ENCODE results near the gene SNU13. TPM values are rescaled to one million over a fixed set of nuclear protein-coding genes. Genes with fewer than 3 reads are reported as not detected.
"Not testable (repeated sequence)": the region's sequence is repeated elsewhere in the genome, so short reads cannot be mapped to it uniquely, and the experiment has no call there.

SNU13 gene
- total RNA-seq, 1 experiment from 2014 or later = 283 TPM

- ChIA-PET RAD21 (ENCODE audit: low non-redundant PET in 1 of 2, low total read pairs in 2 of 2, uncharacterized antibody in 2 of 2, unreplicated experiment in 2 of 2) (no interaction called here), POLR2A (no interaction called here), CTCF (no interaction called here)
- Histone ChIP-seq H4K20me1 (ENCODE audit: insufficient read depth) (no peaks in the 10 kb centered on the region), H3K9me2 (ENCODE audit: insufficient read depth) (no peaks in the 10 kb centered on the region), H3K9ac (ENCODE audit: low read length) (no peak overlapping the region), H3K9me3 (ENCODE audit: control insufficient read depth in 1 of 2, insufficient read depth in 1 of 2, low read depth in 1 of 2, low read length in 2 of 2) (no peaks in the 10 kb centered on the region), H3K36me3 (ENCODE audit: control insufficient read depth in 1 of 2, insufficient read depth in 2 of 2, low read length in 2 of 2) (peaks cover 0 to 3% of the 10 kb centered on the region in 2 experiments; a peak in 1 of 4 replicates), H2AFZ (ENCODE audit: low read depth, low read length, poor library complexity, severe bottlenecking) (no peak overlapping the region), H3K4me1 (ENCODE audit: control insufficient read depth in 1 of 2, insufficient read depth in 2 of 2, low read length in 2 of 2) (peaks cover 0 to 25% of the 10 kb centered on the region in 2 experiments; a peak in 3 of 4 replicates), H3K27ac (ENCODE audit: low read depth, low read length) (no peak overlapping the region; the same call in 1 of the 2 replicates), H3K4me3 (replicated peaks in 1 of 2; ENCODE audit: low read depth in 1 of 2, low read length in 2 of 2) (no peak overlapping the region), H3K79me2 (ENCODE audit: insufficient read depth, low read length) (peaks cover 42% of the 10 kb centered on the region), H3K27me3 (ENCODE audit: insufficient read depth, low read length) (no peaks in the 10 kb centered on the region), H3K4me2 (ENCODE audit: low read length) (peak overlapping the region; percentile 95; the same call in 1 of the 2 replicates)
- intact Hi-C loops (cut with micrococcal nuclease) = no loop called here
- no TSS peak for BruUV-seq (replicated peaks)
- ATAC-seq = no peak
- no peak for TF ChIP-seq SP1 (IDR thresholded peaks at IDR 0.05; ENCODE audit: low read depth)
- no peak for DNase-seq (ENCODE audit: low read depth, low spot score)
These were observed 1.8 kb upstream of the SNU13 start for GRCh38 chr22:41690476-41690875.

GRCh38 chr22:41687901-41688364 is 734 bp downstream of the SNU13 start:
- ChIA-PET CTCF (interaction anchor here (1.7 to 3.4 kb wide), 2 partner anchors 10 to 20 kb away, joined by 6 to 11 read pairs; no protein-coding TSS in a partner anchor), POLR2A (interaction anchor here (1.2 to 2.8 kb wide), 2 partner anchors 10 to 21 kb away, joined by 9 to 12 read pairs; partner anchors contain the start of gene MEI1), RAD21 (ENCODE audit: low non-redundant PET in 1 of 2, low total read pairs in 2 of 2, uncharacterized antibody in 2 of 2, unreplicated experiment in 2 of 2) (no interaction called here)
- Histone ChIP-seq H2AFZ (ENCODE audit: low read depth, low read length, poor library complexity, severe bottlenecking) (no peak overlapping the region), H3K4me2 (ENCODE audit: low read length) (peak overlapping the region; percentile 95), H3K27me3 (ENCODE audit: insufficient read depth, low read length) (no peaks in the 10 kb centered on the region), H3K4me1 (ENCODE audit: control insufficient read depth in 1 of 2, insufficient read depth in 2 of 2, low read length in 2 of 2) (peaks cover 6 to 43% of the 10 kb centered on the region in 2 experiments), H3K9ac (ENCODE audit: low read length) (peak overlapping the region; percentile 96), H3K4me3 (replicated peaks in 1 of 2; ENCODE audit: low read depth in 1 of 2, low read length in 2 of 2) (peak overlapping the region; percentile 69 to 90), H3K79me2 (ENCODE audit: insufficient read depth, low read length) (peaks cover 68% of the 10 kb centered on the region), H3K27ac (ENCODE audit: low read depth, low read length) (peak overlapping the region; percentile 96), H4K20me1 (ENCODE audit: insufficient read depth) (peaks cover 13% of the 10 kb centered on the region; the same call in 1 of the 2 replicates), H3K9me2 (ENCODE audit: insufficient read depth) (no peaks in the 10 kb centered on the region), H3K36me3 (ENCODE audit: control insufficient read depth in 1 of 2, insufficient read depth in 2 of 2, low read length in 2 of 2) (no peaks in the 10 kb centered on the region; a peak in 1 of 4 replicates), H3K9me3 (ENCODE audit: control insufficient read depth in 1 of 2, insufficient read depth in 1 of 2, low read depth in 1 of 2, low read length in 2 of 2) (no peaks in the 10 kb centered on the region)
- TF ChIP-seq ZFX (IDR thresholded peaks at IDR 0.05) (no peak), SP1 (IDR thresholded peaks at IDR 0.05; ENCODE audit: low read depth) (no peak), EZH2phosphoT487 (IDR thresholded peaks at IDR 0.05; ENCODE audit: borderline replicate concordance) (no peak), CEBPB (IDR thresholded peaks at IDR 0.05; ENCODE audit: low read depth) (no peak), ZNF274 (IDR thresholded peaks at IDR 0.05; ENCODE audit: low read depth, low read length) (no peak), JUND (IDR thresholded peaks at IDR 0.05) (no peak), FOSL1 (IDR thresholded peaks at IDR 0.05; ENCODE audit: low read depth) (no peak)
- peak; percentile 13; the same call in 1 of the 2 replicates for ATAC-seq
- BruUV-seq (replicated peaks) = TSS peak; percentile 67
- intact Hi-C loops (cut with micrococcal nuclease) = loop anchor here (2.0 kb wide), 1 partner anchor 21 kb away; no protein-coding TSS in a partner anchor
- DNase-seq (ENCODE audit: low read depth, low spot score) = no peak

- Histone ChIP-seq H3K4me2 (ENCODE audit: low read length) (peak overlapping the region; percentile 95), H3K79me2 (ENCODE audit: insufficient read depth, low read length) (peaks cover 78% of the 10 kb centered on the region), H4K20me1 (ENCODE audit: insufficient read depth) (peaks cover 15% of the 10 kb centered on the region; the same call in 1 of the 2 replicates), H3K4me3 (replicated peaks in 1 of 2; ENCODE audit: low read depth in 1 of 2, low read length in 2 of 2) (peak overlapping the region; percentile 69 to 90), H3K9ac (ENCODE audit: low read length) (peak overlapping the region; percentile 96), H3K4me1 (ENCODE audit: control insufficient read depth in 1 of 2, insufficient read depth in 2 of 2, low read length in 2 of 2) (peaks cover 6 to 43% of the 10 kb centered on the region in 2 experiments)
- CTCF ChIA-PET = interaction anchor here (0.9 to 3.4 kb wide), 2 partner anchors 11 to 19 kb away, joined by 3 to 11 read pairs; no protein-coding TSS in a partner anchor
- H2AFZ ChIP-seq (ENCODE audit: low read depth, low read length, poor library complexity, severe bottlenecking); H3K9me3 ChIP-seq (ENCODE audit: control insufficient read depth in 1 of 2, insufficient read depth in 1 of 2, low read depth in 1 of 2, low read length in 2 of 2); RAD21 ChIA-PET (ENCODE audit: low non-redundant PET in 1 of 2, low total read pairs in 2 of 2, uncharacterized antibody in 2 of 2, unreplicated experiment in 2 of 2); intact Hi-C loops (cut with micrococcal nuclease); DNase-seq (ENCODE audit: low read depth, low spot score); H3K36me3 ChIP-seq (ENCODE audit: control insufficient read depth in 1 of 2, insufficient read depth in 2 of 2, low read length in 2 of 2); H3K9me2 ChIP-seq (ENCODE audit: insufficient read depth); ATAC-seq; H3K27ac ChIP-seq (ENCODE audit: low read depth, low read length); H3K27me3 ChIP-seq (ENCODE audit: insufficient read depth, low read length); BruUV-seq (replicated peaks): not testable (repeated sequence)
- POLR2A ChIA-PET = interaction anchor here (2.8 kb wide), 1 partner anchor 20 kb away, joined by 12 read pairs; no protein-coding TSS in a partner anchor
These were observed 1.8 kb downstream of the SNU13 start for GRCh38 chr22:41686890-41687289.
